HG03135 (cell line): ENCODE data around the gene GFRA1.

ENCODE experiments used
- ATAC-seq: cut with Tn5 transposase; IDR thresholded peaks from one replicate; pipeline ENCODE4 v1.9.1; 2021; ENCODE audit warnings: mild to moderate bottlenecking, moderate library complexity; ENCODE audit not compliant: unreplicated experiment

Gene GFRA1

DNA sequence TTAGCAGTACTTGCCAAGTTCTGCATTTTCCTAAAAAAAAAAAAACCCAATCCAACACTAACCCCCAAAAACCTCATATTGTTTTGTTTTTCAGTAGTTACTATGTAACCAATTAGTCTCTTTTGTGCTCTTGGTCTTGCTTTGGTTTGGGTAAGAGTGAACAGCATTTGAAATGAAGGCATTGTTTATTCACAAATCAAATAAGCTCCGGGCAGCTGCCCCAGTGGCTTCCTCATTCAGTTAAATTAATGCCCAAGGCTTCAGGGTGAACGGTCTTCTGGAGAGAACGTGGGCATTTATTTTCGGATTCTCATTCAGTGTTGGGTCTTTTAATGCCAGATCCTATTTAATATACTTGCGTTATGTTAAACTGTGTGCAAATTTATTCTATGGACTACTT, 108.7 kb downstream of the GFRA1 start:
- ATAC-seq, result no peak

DNA sequence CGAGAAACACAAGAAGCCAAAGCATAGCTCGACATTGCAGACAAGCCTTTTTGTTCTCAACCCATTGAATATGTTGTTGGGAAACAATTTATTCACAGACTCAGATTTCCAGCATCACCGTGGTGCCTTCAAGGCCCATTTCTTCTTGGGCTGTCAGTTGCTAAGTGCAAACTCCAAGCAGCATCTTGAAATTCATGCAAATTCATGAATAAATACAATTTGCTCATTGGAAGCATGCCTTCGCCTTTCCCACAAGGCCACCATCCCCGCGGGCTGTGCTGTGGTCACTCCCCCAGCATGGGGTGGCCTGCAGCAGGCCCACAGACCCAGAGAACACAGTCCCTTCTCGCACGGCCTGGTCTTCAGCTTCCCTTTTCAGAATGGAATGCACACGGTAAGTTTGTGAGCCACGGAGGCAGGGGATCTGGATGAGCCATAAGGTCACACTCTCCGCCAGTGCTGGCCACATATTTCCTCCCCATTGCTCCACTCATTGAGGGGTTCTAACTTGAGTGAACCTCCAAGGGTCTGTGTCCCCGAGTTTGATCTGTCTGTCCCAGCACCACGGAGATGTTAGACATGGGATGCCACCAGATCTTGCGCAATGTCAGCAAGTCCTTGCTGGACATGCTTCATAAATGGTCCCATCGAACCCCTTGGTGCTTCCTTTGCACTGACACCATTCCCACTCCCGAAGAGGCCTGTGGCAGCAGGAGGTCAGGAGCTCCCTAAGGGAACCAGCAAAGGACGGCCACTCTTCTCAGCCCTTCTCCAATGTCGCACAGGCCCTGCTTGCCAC, 109.5 kb downstream of the GFRA1 start:
- no peak for ATAC-seq

DNA sequence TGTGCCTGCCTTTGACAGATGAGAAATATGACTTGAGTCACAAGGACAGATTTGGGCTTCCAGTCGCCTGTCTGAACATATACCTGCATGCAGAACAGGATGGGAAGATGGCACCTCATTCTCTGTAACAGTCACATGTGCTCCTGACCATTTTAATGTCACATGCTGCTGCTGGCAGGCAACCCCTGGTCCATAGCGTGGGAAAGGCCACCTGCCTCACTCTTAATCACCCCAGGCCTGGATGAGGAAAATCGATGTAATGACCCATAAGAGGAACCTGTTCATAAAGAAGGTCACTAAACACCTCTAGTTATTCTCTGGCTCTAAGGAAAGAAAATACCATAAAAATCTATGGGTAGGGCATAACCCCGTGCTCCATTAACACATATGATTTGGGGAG, 110.2 kb downstream of the GFRA1 start:
- ATAC-seq, result no peak

- ATAC-seq, result no peak
Measured at GRCh38 chr10:116160271-116160670, 112.7 kb downstream of the GFRA1 start.

- no peak for ATAC-seq
Measured at GRCh38 chr10:116159197-116159596, 113.8 kb downstream of the GFRA1 start.

- no peak for ATAC-seq
Measured at GRCh38 chr10:116158036-116158435, 115.0 kb downstream of the GFRA1 start.

DNA sequence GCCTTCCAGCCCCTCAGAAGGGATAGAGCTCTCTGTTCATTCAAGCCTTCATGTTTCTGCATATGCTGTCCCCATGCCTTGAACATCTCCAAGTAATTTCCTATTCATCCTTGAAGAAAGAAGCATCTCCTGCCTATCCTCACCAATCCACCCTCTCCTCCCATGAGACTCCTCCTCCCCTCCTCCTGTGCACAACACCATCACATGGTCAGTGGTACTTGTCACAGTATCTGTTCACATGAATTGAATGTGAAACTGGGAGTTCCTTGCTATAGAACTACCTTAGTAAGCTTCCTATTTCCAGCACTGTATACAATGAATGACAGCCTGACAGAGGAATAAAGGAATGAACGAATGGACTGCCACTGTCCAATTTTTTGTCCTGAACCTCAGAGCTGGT, 115.5 kb downstream of the GFRA1 start:
- no peak for ATAC-seq

DNA sequence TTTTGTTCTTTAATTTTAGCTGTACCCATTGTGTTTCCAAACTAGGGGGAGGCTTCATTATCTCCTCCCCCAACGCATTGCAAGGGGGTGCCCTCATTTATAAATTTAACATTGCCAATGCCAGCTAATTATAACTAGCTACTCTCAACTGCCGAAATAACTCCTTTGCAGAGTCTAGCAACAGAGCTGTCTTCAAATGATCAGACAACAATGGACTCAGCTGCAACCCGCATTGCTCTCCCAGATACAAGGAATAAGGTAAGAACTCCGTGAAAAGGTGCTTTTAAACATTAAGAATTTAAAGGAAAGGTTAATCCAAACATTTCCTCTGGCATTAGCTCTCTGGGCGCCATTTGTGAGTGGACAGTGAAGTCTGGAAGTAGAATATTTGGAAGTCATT, 116.2 kb downstream of the GFRA1 start:
- ATAC-seq, result no peak

DNA sequence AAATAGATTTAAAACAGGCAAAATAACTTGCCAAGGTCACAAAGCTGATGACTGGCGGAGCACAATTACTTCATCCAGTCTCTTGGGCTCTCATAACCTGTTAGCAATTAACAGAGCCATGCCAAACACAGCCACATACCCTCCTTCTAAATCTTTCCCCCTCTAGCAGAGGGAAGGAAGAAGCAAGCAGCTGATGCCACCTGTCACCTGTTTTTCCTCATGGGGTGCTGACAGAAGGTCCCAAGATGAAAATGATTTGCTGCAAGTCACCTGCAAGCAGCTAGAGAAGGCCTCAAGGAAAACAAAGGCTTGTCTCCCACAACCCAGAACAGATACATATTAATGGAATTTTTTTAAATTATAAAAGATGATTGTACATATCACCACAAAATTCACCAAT, 117.8 kb downstream of the GFRA1 start:
- no peak for ATAC-seq

- no peak for ATAC-seq
Measured at GRCh38 chr10:116154651-116155050, 118.4 kb downstream of the GFRA1 start.

GRCh38 chr10:116151076-116151475, 121.9 kb downstream of the GFRA1 start:
- no peak for ATAC-seq

- ATAC-seq, result no peak
Measured at GRCh38 chr10:116150606-116151005, 122.4 kb downstream of the GFRA1 start.

DNA sequence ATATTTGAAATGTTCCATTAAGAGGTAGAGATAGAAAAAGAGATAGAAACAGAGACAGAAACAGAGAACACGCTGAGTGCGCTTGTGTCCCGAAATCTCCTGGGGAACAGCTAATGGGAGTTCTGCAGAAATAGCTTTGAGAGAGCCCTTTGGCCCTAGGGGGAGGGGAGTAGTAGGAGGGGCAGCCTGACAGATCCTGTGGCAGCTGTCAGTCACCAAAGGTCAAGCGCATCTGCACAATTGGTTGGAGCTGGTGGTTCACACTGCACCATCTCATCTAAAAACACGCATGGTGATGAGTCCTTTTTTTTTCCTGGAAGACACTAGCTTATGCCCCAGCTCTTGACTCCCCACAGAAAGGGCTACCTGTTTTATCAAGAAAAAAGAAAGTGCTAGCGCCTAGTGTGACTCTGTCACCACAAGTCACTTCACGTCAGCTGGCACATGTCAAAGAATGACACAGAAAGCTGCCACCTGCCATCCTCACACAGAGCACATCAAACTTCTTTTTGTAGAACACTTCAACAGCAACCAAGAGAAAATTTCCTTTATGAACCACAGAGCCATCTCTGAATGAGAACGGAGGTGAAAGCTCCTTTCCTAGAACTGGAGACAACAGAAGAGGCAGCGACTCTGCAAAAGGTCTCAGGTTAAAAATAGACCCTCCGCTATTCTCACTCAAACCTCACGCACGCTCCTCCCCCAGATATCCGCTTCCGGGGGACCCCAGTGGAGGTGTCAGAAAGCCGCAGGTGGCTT, 125.7 kb downstream of the GFRA1 start:
- no peak for ATAC-seq

GRCh38 chr10:116146372-116147140, 126.5 kb downstream of the GFRA1 start:
- no peak for ATAC-seq

- ATAC-seq, result no peak
Measured at GRCh38 chr10:116143673-116144222, 129.3 kb downstream of the GFRA1 start.

DNA sequence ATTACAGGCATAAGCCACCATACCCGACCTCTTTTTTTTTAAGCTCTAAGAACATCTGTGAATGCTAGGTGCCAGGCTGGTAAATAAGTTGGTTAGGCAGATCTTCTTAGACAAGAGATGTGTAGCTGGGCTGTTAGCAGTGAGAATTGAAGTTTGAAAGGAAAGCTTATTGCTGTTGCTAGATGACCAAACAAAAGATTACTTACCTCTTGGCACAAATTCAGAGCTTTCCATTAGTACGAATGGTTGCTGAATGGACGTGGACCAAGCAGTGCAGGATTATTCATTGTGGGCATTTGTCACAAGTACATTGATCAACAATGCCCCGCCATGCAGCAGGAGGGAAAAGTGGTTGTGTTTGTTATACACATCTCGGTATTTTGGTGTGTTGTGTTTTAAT, 131.2 kb downstream of the GFRA1 start:
- no peak for ATAC-seq

DNA sequence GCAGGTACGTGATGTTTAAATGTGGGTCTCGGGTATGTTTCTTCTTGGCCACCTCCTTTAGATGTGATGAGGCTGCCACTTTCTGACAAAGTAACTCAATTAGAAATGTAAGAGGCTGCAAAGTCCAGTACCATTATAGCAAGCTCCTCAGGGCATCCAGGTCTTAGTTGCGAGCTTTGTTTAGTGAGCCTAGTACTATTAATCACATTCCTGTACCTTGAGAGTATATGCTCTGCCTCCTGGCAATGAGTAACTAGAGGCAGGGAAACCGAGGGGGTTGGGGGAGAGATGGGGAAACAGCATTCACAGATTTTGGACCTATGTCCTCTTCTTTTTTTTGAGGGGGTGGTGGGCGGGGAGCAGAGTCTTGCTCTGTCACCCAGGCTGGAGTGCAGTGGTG, 131.8 kb downstream of the GFRA1 start:
- no peak for ATAC-seq

GRCh38 chr10:116139886-116140285, 133.1 kb downstream of the GFRA1 start:
- ATAC-seq, result no peak

GRCh38 chr10:116138897-116139296, 134.1 kb downstream of the GFRA1 start:
- no peak for ATAC-seq

DNA sequence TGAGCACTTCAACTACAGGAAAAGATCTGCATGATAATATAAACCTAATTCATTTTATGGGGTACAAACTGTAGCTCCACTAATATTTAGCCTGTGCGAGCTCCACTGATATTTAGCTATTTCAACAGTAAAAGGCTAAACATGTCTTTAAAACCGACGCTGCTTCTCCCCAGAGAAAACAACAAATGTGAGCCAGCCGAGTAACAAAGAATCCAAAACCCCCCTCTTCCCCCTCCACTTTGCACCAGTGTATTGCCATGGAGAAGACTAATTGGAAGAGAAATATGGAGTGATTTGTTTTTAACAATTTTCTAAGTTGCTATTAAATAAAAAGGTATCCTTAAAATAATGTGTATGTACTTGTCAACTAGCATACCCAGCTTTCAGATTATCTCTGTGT, 136.7 kb downstream of the GFRA1 start:
- ATAC-seq, result no peak

- no peak for ATAC-seq
Measured at GRCh38 chr10:116134322-116134721, 138.7 kb downstream of the GFRA1 start.
